ENCODE data around the gene ZBTB12. TPM values are rescaled to one million over a fixed set of nuclear protein-coding genes. Genes with fewer than 3 reads are reported as not detected.

ZBTB12 gene
- total and polyA plus RNA-seq, 2 of the 8 experiments (the other 6 are each of a cell fraction or from before 2014, with no cell fraction given): 20.7 to 40.8 TPM

GRCh38 chr6:31888276-31889258 lies 13.3 kb downstream of the ZBTB12 start (continued):
- TF ChIP-seq CTBP2 (IDR thresholded peaks at IDR 0.05; ENCODE audit: borderline replicate concordance, insufficient read depth, insufficient read length, low read length): no peak
- TF ChIP-seq SRF (IDR thresholded peaks at IDR 0.05; ENCODE audit: low read depth, low read length): no peak
